ENCODE data around the gene ANK2. TPM values are rescaled to one million over a fixed set of nuclear protein-coding genes. Genes with fewer than 3 reads are reported as not detected.

The ANK2 gene
- total and polyA plus RNA-seq, 2 of the 13 experiments (the other 11 are each of a cell fraction or from before 2014, with no cell fraction given): 2.7 to 15.1 TPM

DNA sequence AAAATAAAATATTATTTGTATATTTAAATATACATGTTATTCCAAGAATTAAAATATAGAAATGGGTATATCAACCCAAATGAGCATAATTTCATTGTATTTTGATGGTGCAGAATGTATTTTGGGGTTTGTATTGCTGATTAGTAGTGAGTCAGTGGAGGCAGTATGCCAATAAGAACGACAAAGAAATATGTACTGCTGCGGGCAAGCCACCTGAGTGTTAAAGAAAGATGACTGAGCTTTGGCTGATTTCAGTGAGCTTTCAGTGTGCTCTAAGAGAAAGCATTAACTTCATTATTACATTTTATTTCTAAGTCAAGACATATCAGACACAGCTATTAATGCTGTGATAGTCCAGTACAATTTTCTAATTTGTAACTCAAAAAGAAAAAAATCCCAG is 297.8 kb downstream of the ANK2 start (continued):
- TF ChIP-seq MATR3 (CRISPR knock-in tag; IDR thresholded peaks at IDR 0.05) (no peak), ZNF451 (CRISPR knock-in tag; IDR thresholded peaks at IDR 0.05) (no peak)

- no TSS peak for BruUV-seq (replicated peaks)
- Histone ChIP-seq H3K4me2 (ENCODE audit: low read depth, low read length) (no peak overlapping the region), H3K79me2 (ENCODE audit: insufficient read depth, low read length) (no peaks in the 10 kb centered on the region), H3K27me3 (ENCODE audit: control insufficient read depth in 1 of 2, insufficient read depth in 2 of 2, low read length in 2 of 2) (no peaks in the 10 kb centered on the region), H3K27ac (ENCODE audit: extremely low read length, insufficient read depth, low read length) (no peak overlapping the region), H3K4me1 (ENCODE audit: insufficient read depth, low read length) (no peaks in the 10 kb centered on the region), H3K9me3 (ENCODE audit: low read length) (no peaks in the 10 kb centered on the region), H3K9ac (ENCODE audit: insufficient read depth, low read depth, low read length) (no peak overlapping the region), H2AFZ (ENCODE audit: low read length) (no peak overlapping the region), H3K36me3 (replicated peaks in 1 of 2; ENCODE audit: control insufficient read depth in 1 of 2, insufficient read depth in 2 of 2, low read length in 2 of 2) (no peaks in the 10 kb centered on the region), H3K4me3 (replicated peaks in 1 of 3; ENCODE audit: insufficient read depth in 1 of 3, low read depth in 2 of 3, low read length in 3 of 3) (no peak overlapping the region), H4K20me1 (ENCODE audit: insufficient read depth, low read length) (no peaks in the 10 kb centered on the region)
- POLR2A ChIA-PET: no interaction called here
- TF ChIP-seq NBN (conservative IDR thresholded peaks at IDR 0.05): no peak
- TF ChIP-seq NONO (IDR thresholded peaks at IDR 0.05): no peak
- no peak for TF ChIP-seq NONO (CRISPR knock-in tag; conservative IDR thresholded peaks at IDR 0.05)
- no peak for TF ChIP-seq ZNF253 (CRISPR knock-in tag; IDR thresholded peaks at IDR 0.05; ENCODE audit: borderline replicate concordance)
- TF ChIP-seq ZNF790 (CRISPR knock-in tag; IDR thresholded peaks at IDR 0.05; ENCODE audit: borderline replicate concordance): no peak
- no peak for FAIRE-seq
- CTCF ChIA-PET (ENCODE audit: low intra/inter-chr PET ratio, low total read pairs): no interaction called here
- no peak for DNase-seq (ENCODE audit: low spot score)
- in situ Hi-C loops (cut with HindIII; ENCODE audit: extremely low pct_ligation_motif_present, low pct_unique_long_range_greater_than_20kb) (no loop called here), intact Hi-C loops (cut with micrococcal nuclease; ENCODE audit: unreplicated experiment) (no loop called here)
- 73% methylated on average over 4 of the region's 4 CpGs for WGBS (ENCODE audit: low lambda C conversion rate)
- ATAC-seq: no peak
Measured at GRCh38 chr4:113349430-113349829, 300.0 kb downstream of the ANK2 start.

- DNase-seq (ENCODE audit: low spot score) (no peak), ATAC-seq (no peak), FAIRE-seq (no peak)
- Histone ChIP-seq H3K36me3 (replicated peaks in 1 of 2; ENCODE audit: control insufficient read depth in 1 of 2, insufficient read depth in 2 of 2, low read length in 2 of 2) (no peaks in the 10 kb centered on the region), H3K4me3 (replicated peaks in 1 of 3; ENCODE audit: insufficient read depth in 1 of 3, low read depth in 2 of 3, low read length in 3 of 3) (no peak overlapping the region), H2AFZ (ENCODE audit: low read length) (no peak overlapping the region), H3K4me2 (ENCODE audit: low read depth, low read length) (no peak overlapping the region), H3K27ac (ENCODE audit: extremely low read length, insufficient read depth, low read length) (no peak overlapping the region), H3K79me2 (ENCODE audit: insufficient read depth, low read length) (no peaks in the 10 kb centered on the region), H3K9me3 (ENCODE audit: low read length) (no peaks in the 10 kb centered on the region), H3K27me3 (ENCODE audit: control insufficient read depth in 1 of 2, insufficient read depth in 2 of 2, low read length in 2 of 2) (no peaks in the 10 kb centered on the region), H4K20me1 (ENCODE audit: insufficient read depth, low read length) (no peaks in the 10 kb centered on the region), H3K4me1 (ENCODE audit: insufficient read depth, low read length) (no peaks in the 10 kb centered on the region), H3K9ac (ENCODE audit: insufficient read depth, low read depth, low read length) (no peak overlapping the region)
- intact Hi-C loops (cut with micrococcal nuclease; ENCODE audit: unreplicated experiment) (no loop called here), in situ Hi-C loops (cut with HindIII; ENCODE audit: extremely low pct_ligation_motif_present, low pct_unique_long_range_greater_than_20kb) (no loop called here)
- ChIA-PET CTCF (ENCODE audit: low intra/inter-chr PET ratio, low total read pairs) (no interaction called here), POLR2A (no interaction called here)
- no TSS peak for BruUV-seq (replicated peaks)
- TF ChIP-seq, protein P1, sequence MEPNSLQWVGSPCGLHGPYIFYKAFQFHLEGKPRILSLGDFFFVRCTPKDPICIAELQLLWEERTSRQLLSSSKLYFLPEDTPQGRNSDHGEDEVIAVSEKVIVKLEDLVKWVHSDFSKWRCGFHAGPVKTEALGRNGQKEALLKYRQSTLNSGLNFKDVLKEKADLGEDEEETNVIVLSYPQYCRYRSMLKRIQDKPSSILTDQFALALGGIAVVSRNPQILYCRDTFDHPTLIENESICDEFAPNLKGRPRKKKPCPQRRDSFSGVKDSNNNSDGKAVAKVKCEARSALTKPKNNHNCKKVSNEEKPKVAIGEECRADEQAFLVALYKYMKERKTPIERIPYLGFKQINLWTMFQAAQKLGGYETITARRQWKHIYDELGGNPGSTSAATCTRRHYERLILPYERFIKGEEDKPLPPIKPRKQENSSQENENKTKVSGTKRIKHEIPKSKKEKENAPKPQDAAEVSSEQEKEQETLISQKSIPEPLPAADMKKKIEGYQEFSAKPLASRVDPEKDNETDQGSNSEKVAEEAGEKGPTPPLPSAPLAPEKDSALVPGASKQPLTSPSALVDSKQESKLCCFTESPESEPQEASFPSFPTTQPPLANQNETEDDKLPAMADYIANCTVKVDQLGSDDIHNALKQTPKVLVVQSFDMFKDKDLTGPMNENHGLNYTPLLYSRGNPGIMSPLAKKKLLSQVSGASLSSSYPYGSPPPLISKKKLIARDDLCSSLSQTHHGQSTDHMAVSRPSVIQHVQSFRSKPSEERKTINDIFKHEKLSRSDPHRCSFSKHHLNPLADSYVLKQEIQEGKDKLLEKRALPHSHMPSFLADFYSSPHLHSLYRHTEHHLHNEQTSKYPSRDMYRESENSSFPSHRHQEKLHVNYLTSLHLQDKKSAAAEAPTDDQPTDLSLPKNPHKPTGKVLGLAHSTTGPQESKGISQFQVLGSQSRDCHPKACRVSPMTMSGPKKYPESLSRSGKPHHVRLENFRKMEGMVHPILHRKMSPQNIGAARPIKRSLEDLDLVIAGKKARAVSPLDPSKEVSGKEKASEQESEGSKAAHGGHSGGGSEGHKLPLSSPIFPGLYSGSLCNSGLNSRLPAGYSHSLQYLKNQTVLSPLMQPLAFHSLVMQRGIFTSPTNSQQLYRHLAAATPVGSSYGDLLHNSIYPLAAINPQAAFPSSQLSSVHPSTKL (CRISPR knock-in tag; IDR thresholded peaks at IDR 0.05): no peak
- TF ChIP-seq SRSF4 (IDR thresholded peaks at IDR 0.05; ENCODE audit: low read depth, low read length, poor library complexity, severe bottlenecking): no peak
- no peak for TF ChIP-seq BCL3 (CRISPR knock-in tag; IDR thresholded peaks at IDR 0.05)
- no peak for TF ChIP-seq ZNF883 (CRISPR knock-in tag; IDR thresholded peaks at IDR 0.05; ENCODE audit: not compliant biosample characterization)
- no peak for TF ChIP-seq ZFAT (CRISPR knock-in tag; conservative IDR thresholded peaks at IDR 0.05)
Measured at GRCh38 chr4:113350576-113350975, 301.1 kb downstream of the ANK2 start.
